ENCODE data around the gene CD79A.

The CD79A gene

DNA sequence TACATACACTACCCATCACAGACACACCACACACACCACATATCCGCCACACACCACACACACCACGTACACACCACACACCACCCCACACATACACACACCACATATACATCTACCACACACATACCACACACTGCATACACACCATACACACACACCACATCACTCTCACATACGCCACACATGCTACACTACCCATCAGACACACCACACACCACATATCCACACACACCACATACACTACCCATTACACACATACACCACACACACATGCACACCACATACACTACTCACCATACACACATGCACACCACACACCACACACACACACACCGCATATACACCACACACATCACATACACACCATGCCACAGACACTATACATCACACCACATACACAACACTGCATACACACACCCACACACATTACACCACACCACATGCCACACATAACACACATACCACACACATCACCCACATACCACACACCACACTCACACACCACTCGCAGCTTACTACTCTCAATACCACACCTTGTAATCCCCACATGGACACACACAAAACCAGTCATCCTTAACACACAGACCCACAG lies 41.7 kb downstream of the CD79A start:
- DNase-seq (ENCODE audit: low read depth, low spot score), result no peak

DNA sequence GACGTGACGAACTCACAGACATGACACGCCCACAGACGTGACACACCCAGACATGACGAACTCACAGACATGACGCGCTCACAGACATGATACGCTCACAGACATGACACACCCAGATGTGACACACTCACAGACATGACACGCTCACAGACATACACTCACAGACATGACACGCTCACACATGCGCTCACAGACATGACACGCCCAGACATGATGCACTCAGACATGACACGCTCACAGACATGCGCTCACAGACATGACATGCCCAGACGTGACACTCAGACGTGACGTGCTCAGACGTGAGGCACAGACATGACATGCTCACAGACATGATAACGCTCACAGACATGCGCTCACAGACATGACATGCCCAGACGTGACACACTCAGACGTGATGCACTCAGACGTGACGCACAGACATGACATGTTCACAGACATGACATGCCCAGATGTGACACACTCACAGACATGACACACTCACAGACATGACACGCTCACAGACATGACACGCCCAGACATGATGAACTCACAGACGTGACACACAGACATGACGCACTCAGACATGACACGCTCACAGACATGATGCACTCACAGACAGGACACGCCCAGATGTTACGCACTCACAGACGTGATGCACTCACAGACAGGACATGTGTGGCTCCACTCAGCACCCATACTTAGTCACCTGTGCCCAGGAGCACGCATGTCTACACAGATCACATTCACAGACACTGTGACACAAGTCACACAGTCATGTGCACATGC lies 43.1 kb downstream of the CD79A start:
- no peak for DNase-seq (ENCODE audit: low read depth, low spot score)

DNA sequence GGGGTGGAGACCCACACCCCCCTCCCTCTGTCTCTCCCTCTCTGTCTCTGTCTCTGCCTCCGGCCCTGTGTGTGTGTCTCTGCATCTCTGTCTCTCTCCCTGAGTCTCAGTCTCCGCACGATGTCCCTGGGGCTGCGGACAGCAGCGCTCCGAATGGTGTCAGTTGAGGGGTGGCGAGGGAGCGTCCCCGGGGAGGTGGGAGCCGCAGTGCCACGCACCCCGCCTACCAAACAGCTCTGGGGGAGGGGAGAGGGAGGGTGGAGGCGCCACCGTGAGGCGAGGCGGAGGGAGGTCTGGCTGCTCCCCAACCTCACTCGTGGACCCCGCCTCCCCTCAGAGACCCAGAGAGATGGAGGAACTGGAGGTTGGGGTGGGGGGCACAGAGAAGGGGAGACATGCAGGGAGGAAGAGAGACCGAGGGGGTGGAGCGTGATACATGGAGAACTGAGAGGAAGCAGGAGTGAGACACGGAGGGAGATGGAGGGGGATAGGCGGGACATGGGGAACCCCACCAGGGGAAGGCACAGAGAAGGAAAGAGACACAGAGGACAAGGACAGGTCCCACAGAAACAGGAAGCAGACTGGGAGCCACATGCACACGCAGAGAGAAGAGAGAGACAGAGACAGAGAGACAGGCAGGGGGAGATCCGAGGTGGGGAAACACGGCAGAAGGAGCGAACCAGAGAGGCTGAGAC lies 44.0 kb downstream of the CD79A start:
- no peak for DNase-seq (ENCODE audit: low read depth, low spot score)

DNA sequence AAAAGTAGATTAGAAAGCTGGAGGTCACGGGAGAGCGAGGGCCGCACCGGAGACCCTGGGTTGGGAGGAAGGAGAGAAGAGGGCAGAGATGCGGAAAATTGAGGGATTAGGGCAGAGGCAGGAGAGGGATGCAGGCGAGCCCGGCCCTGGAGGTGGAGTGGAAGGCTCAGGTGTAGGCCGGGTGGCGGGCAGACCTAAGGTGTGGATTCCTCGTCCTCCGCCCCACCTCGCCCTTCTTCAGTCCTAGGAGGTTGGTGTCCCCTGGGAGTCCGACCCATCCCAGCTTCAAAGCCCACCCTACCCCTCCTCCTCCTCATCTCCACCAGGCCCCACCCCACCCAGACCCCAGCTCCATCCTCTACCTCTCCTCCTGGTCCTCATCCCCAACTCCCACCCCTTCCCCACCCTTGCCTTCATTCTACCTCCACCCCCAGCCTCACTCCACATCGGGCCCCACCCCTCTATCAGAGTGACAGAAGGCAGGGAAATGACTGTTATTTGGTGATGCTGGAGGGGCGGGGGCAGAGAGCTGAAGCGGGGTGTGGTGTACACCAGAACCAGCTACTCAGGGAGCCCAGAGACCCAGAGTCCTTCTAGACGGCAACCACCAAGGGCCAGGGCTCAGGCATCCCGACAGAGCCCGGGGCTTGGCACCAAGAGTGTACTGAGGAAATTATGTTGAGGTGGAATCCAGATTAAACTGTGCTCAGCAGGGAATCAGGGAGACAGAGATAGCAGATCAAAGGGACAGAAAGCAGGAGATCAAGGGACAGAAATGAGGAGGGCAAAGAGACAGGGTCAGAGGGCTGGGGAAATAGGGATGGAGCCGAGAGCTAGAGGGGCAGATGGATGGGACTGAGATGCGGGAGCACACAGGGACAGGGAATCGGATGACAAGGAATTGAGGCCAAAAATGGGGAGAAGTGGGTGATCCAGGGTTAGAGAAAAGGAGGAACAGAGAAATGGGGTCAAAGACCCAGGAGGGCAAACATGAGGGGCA lies 44.8 kb downstream of the CD79A start:
- DNase-seq (ENCODE audit: low read depth, low spot score), result no peak

DNA sequence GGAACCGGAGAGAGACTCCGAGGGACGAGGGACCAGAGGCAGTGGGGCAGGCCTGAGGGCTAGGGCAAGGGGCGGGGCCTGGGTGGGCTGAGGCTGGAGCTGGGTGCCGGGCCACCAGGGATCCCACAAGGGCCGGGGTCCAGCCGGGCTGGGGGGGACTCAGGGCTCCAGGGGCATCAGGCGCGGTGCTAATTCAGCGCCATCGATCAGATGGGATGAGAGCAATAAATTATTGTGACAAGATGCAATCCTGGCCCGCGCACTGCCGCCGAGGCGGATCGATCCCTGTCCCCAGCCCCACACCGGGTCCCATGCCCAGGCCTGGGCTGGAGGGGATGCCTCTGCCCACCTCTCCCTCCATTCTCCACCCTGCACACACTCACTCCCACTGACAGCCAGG lies 45.5 kb downstream of the CD79A start:
- no peak for DNase-seq (ENCODE audit: low read depth, low spot score)

DNA sequence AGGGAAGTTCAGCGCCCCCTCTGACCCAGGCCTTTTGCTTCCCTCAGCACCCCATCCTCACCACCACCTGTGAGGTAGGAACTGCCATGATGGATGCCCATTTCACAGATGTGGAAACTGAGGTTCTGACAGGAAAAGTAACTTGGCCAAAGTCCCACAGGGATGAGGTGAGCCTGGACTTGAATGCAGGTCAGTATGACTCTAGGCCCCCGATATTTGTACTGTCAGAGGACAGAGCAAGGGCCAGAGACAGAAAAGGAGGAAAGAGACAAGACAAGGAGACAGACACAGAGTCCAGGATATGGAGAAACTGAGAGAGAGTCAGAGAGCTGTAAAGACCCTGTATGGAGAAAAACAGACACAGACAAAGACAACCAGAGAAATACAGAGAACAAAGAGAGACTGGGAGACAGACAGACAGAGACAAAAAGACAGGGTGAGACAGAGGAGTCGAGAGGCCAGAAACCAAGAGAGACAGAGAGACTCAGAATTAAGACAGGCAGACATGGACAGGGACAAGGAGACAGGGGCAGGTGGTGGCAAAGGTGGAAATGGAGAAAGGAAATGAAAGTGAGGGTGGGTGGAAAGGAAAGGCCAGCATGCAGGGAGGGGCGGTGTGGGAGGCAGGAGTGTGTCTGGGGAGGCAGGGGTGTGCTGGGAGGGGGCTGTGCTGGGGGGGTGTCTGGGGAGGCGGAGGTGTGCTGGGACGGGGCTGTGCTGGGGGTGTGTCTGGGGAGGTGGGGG lies 46.1 kb downstream of the CD79A start:
- no peak for DNase-seq (ENCODE audit: low read depth, low spot score)

DNA sequence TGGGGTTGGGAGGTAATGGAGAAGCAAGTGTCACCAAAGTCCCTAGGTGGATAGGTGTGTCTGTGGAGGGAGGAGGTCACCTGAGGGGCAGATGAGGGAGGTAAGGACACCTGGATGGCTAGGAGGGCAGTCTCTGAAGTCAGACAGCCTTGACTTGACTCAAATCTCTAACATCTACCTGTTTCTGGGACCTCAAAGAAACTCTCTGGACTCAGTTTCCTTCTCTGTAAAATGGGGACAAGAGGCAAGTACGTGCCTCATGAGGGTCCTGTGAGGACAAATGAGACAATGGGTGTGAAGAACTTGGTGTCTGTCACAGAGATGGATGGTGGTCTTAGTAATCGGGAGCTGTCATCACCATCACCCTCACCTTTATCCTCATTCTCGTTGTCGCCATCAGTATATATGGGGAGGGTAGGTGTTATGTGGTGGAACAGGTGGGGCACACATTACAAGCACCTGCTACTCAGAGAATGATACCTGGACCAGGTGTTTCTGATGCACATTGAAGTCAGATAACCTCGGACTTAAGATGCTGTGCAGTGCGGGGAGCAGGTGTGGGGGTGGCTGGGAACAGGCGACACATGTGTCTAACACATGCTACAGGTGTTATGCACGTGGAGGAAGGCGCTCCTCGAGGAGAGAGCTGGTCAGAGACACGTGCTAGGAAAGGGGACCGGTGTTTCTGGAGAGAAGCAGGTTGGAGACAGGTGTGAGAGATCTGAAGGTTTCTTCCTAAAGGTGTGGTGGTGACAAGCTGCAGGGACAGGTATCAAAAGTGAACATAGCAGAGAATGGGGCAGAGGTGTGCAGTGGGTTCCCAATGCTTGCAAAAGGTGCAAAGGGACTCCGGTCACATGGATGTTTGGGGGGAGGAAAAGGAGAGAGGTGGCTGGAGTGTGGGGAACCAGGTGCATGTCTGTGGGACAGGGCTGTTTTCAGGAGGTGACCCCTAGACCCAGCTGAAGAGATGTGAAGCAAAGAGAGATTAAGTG lies 47.4 kb downstream of the CD79A start:
- no peak for DNase-seq (ENCODE audit: low read depth, low spot score)

DNA sequence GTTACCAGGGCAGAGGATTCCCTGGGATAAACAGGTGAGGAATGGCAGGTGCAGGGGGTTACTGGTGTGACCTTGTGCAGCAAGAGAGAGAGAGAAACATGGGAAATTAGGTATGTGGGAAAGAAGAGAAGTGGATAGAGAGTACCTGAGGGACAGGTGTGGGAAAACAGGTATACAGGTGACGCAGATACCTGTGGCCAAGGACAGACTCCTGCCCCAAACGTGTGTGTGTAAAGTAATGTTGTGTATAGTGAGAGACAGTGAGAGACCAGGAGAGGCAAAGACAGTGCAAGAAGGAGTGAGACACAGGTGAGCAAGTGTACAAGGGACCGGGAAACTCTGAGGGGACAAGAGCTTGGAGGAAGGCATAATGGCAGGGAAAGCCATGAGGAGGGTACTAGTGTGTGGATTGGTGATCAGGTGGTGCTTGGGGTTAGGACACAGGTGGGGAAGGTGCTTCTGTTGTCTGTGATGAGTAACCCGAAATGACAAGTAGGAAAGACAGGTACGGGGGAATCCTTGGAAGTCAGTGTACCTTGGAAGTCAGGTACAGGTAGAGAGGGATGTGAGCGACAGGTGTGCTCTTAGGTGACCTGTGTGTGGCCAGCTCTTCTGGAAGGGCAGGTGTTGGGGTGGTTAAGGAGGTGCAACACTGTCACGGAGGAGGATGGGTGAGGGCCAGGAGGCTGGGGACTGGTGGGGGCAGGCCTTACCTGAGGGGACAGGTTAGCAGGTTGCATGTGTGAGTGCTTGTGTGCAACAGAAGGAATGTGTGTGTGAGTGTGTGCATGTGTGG lies 48.3 kb downstream of the CD79A start:
- no peak for DNase-seq (ENCODE audit: low read depth, low spot score)

DNA sequence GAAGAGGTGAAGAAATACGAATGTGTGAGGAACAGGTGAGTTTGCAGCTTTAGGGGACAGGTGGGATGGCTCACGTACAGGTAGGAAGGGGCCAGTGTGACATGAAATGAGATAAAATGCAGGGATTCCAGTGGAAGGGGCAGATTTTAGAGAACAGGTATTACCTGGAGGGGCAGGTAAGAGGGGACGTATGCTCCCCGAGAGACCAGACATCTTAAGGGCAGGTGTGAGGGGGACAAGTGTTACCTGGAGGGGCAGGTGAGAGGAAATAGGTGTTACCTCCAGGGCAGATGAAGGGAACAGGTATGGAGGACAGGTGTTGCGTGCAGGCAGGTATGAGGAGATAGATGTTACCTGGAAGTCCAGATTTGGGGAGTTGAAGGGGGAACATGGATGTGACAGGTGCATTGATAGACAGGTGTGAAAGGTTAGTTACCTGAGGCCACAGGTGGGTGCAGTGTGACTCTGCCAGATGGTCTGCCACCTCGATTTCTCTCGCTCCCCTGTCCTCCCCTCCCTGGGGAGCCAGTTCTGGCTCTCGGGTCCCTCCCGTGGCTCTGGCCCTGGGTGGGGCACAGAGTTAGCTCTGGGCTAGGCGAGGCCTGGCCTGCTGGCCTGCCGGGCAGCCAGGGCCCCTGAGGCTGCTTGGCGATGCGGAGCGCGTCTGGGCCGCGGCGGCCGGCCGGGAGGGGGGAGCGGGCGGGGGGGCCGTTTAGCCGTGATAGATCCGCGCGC lies 49.1 kb downstream of the CD79A start:
- DNase-seq (ENCODE audit: low read depth, low spot score), result no peak

DNA sequence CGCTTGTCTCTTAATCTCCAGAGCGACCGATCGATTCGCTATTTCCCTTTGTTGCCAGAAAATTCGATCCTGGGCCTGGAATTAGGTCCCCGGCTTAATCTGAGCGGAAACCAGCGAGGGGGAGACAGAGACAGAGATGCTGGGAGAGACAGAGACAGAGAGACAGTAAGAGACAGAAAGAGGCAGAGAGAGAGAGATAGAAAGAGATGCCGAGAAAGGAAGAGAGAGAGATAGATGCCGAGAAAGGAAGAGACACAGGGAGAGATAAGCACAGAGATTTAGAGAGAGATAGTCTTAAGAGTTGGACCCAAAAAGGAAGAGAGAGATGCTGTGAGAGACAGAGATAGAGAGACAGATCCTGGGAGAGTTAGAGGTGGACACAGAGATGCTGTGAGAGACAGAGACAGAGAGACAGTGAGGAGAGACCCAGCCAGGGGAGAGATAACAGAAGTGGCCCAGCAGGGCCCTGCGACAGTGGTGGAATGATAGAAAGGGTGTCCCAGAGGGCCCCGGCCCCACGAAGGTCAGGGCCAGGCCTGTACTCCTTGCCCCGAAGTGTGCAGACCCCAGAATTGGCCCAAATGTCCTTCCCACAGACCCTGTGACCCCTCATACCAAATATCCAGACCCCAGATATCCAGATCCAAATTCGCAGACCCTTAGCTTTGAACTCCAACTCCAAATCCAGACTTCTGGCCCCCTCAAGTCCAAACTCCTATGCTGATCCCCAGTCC lies 49.9 kb downstream of the CD79A start:
- DNase-seq (ENCODE audit: low read depth, low spot score), result no peak

DNA sequence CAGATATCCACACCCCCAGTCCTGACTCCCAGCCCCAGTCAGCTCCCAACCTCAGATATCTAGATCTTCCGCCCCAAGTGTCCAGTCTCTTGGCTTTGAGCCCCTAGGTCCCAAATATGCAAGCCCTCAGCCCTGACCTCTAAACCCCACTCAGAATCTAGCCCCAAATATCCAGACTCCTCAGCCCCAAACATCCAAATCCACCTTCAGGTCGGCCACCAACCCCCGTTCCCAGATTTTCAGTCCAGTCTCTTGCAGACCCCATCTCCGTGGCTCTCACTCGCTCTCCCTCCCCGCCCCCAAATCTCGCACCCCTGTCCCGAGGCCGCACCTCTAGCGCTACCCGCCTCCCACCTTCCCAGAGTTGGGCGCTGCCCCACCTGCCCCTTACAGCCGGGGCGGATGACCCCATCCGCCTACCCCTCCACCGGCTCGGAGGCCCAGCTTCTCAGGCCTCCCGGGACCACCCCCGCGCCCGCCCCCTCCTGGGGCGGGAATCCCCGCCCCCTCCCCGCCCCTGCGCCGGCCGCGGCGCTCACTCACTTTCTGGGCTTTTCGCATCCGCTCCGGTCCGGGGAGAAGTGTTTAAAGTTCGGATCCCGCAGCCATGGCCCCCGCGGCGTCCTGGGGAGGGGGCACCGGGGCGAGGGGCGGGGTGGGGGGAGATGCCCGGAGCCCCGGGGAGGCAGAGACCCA lies 50.6 kb downstream of the CD79A start:
- DNase-seq (ENCODE audit: low read depth, low spot score), result no peak

DNA sequence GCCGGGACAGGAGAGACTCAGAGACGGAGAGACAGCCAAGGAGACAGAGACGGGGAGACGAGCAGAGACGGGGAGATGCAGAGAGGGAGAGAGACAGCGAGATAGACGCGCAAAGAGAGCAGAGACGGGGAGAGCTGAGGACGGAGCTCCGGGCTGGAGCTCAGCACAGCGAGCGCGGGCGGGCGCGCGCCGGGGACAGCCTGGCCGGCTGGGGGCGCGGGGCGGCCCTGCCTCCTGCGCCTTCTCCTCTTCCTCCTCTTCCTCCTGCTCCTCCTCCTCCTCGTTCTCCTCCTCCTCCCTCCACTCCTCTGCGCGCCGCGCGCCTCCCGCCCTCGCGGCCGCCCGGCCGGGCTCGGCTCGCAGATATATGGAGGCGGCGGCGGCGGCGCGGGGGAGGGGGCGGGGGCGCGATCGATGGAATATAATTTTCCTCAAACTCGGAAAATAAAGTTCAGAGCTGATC lies 51.2 kb downstream of the CD79A start, which contains the start of gene ERFL:
ERFL (minus strand) TSS at position 229 of the 463 bp plus-strand sequence. CDS start 15,530 bp downstream, outside the sequence.
- no peak for DNase-seq (ENCODE audit: low read depth, low spot score)

DNA sequence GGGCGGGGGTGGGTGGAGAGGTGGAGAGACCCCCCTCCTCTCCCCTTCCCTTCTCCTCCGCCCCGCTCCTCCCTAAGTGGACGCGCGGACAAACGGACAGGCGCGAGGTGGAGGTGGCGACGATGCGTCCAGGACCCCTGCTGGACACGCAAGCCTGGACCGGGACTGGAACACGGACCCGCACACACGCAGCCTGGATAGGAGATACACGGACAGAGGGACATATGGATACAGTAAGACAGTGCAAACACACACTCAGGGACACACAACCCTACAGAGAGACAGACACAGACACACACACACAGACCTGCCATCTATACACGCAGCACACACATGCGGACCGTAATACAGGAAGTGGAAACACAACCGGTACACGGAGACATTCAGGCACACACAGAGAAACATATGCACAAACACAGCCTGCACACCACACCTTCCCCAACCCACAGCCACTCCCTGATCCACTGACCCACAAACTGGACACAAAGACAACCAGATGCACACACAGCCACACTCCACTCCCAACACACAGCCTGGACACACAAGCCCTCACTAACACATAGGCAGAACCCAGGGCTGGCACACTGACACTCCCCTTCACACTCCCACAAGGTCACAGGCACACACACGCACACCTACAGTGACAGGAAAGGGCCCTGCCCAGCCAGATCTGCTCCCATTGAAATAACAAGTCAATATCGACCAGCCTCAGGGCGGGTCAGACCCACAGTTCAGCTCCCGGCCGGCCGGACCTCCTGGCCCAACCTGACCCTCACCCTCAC lies 51.9 kb downstream of the CD79A start:
- no peak for DNase-seq (ENCODE audit: low read depth, low spot score)

DNA sequence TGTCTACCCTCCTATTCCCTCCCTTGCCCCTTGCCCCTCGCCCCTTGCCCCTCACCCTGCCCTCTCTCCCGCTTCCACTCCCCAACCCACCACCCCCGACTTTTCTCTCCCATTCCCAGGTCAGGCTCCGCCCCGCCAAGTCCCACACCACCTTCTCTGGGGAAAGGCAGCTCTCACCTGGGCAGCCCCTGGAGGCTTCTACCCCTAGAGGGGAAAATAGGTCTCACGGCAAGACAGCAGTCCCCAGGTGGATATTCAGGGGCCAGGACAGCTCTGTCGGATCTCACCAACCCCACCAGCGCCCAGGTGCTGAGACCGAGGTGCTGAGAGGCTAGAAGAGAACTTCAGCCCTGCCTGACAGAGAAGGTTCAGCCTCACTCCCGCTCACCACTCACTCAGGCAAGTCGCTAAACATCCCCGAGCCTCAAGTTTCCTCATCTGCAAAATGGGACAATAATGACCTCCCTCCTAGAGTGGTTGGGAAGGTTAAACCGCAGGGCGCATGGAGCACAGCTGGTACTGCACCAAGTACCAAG lies 52.5 kb downstream of the CD79A start:
- no peak for DNase-seq (ENCODE audit: low read depth, low spot score)

DNA sequence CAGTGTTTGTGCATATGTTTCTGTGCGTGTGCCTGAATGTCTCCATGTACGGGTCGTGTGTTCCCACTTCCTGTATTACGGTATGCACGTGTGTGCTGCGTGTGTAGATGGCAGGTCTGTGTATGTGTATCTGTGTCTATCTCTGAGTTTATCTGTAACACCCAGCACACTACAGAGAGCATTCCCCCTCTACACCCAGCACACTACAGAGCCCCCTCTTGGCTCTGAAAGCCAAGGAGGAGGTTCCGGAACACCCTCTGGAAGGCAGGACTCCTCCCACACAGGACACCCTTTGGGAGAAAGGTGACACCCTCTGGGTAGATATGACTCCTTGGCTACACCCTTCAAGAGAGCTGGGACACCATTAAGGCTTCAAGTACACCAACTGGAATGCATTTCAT lies 53.2 kb downstream of the CD79A start:
- no peak for DNase-seq (ENCODE audit: low read depth, low spot score)

All from smooth muscle cell of the brain vasculature (primary cell).